Cerebellar nuclear complex (tissue), 1 donor: ENCODE measurements around the gene TSPYL6.

Experiments
- DNase-seq, 2 experiments: peaks; one replicate each; lab custom pipeline; 2025; lab: John Stamatoyannopoulos, UW

The TSPYL6 gene

GRCh38 chr2:54255230-54256090 is 569 bp downstream of the TSPYL6 start:
- DNase-seq, result no peak

GRCh38 chr2:54254180-54254579 is 1.8 kb downstream of the TSPYL6 start:
- no peak for DNase-seq

GRCh38 chr2:54249629-54250028 is 6.4 kb downstream of the TSPYL6 start:
- DNase-seq, result no peak

- DNase-seq, result no peak
Measured at GRCh38 chr2:54247115-54247514, 8.9 kb downstream of the TSPYL6 start.

GRCh38 chr2:54240515-54241469 is 15.2 kb downstream of the TSPYL6 start:
- DNase-seq, result no peak

- no peak for DNase-seq
Measured at GRCh38 chr2:54239427-54239826, 16.6 kb downstream of the TSPYL6 start.

- no peak for DNase-seq
Measured at GRCh38 chr2:54237428-54237827, 18.6 kb downstream of the TSPYL6 start.

- DNase-seq, result no peak
Measured at GRCh38 chr2:54233832-54234649, 22.0 kb downstream of the TSPYL6 start.

GRCh38 chr2:54228945-54229344 is 27.1 kb downstream of the TSPYL6 start:
- DNase-seq, result no peak

- DNase-seq, result no peak
Measured at GRCh38 chr2:54227798-54228197, 28.2 kb downstream of the TSPYL6 start.

- DNase-seq, result no peak
Measured at GRCh38 chr2:54226260-54226659, 29.8 kb downstream of the TSPYL6 start.

GRCh38 chr2:54224997-54225396 is 31.0 kb downstream of the TSPYL6 start:
- no peak for DNase-seq

GRCh38 chr2:54213082-54213481 is 42.9 kb downstream of the TSPYL6 start:
- no peak for DNase-seq

GRCh38 chr2:54212456-54212855 is 43.6 kb downstream of the TSPYL6 start:
- no peak for DNase-seq

- no peak for DNase-seq
Measured at GRCh38 chr2:54209379-54209778, 46.6 kb downstream of the TSPYL6 start.

GRCh38 chr2:54208364-54209240 is 47.4 kb downstream of the TSPYL6 start:
- no peak for DNase-seq

GRCh38 chr2:54207666-54208195 is 48.3 kb downstream of the TSPYL6 start:
- DNase-seq, result no peak

- DNase-seq, result no peak
Measured at GRCh38 chr2:54206596-54206995, 49.4 kb downstream of the TSPYL6 start.

- no peak for DNase-seq
Measured at GRCh38 chr2:54204476-54204875, 51.6 kb downstream of the TSPYL6 start.
